ENCODE measurements around the gene PIGM. TPM values are rescaled to one million over a fixed set of nuclear protein-coding genes. Genes with fewer than 3 reads are reported as not detected.

Gene PIGM
- total and polyA plus RNA-seq, 9 donors: 3.6 to 6.6 (median 5.2) TPM

- no CpG with 5 or more reads among the region's 3 CpGs for WGBS (ENCODE audit: insufficient coverage)
- Histone ChIP-seq H3K27ac (ENCODE audit: low read length) (no peak overlapping the region), H3K4me3 (ENCODE audit: low read length) (no peak overlapping the region), H3K36me3 (ENCODE audit: control insufficient read depth, insufficient read depth, low read length) (no peaks in the 10 kb centered on the region), H3K4me1 (ENCODE audit: control insufficient read depth, insufficient read depth, low read length) (no peaks in the 10 kb centered on the region), H3K27me3 (ENCODE audit: control insufficient read depth, insufficient read depth, low read length) (peaks cover 5% of the 10 kb centered on the region), H3K9me3 (replicated peaks; ENCODE audit: control insufficient read depth, low read depth, low read length) (no peaks in the 10 kb centered on the region)
- DNase-seq: peak; percentile 25
Measured at GRCh38 chr1:160007577-160008200, 24.1 kb downstream of the PIGM start.

- WGBS (ENCODE audit: insufficient coverage): 0% methylated on average over 2 of the region's 5 CpGs
- H3K4me3 ChIP-seq (ENCODE audit: low read length): no peak overlapping the region
- peak; percentile 59 for DNase-seq
- no peaks in the 10 kb centered on the region for H3K4me1 ChIP-seq (ENCODE audit: control insufficient read depth, insufficient read depth, low read length)
- H3K27ac ChIP-seq (ENCODE audit: low read length): no peak overlapping the region
- peaks cover 3% of the 10 kb centered on the region for H3K27me3 ChIP-seq (ENCODE audit: control insufficient read depth, insufficient read depth, low read length)
- no peaks in the 10 kb centered on the region for H3K9me3 ChIP-seq (replicated peaks; ENCODE audit: control insufficient read depth, low read depth, low read length)
- H3K36me3 ChIP-seq (ENCODE audit: control insufficient read depth, insufficient read depth, low read length): no peaks in the 10 kb centered on the region
Measured at GRCh38 chr1:160006312-160006940, 25.4 kb downstream of the PIGM start.

DNA sequence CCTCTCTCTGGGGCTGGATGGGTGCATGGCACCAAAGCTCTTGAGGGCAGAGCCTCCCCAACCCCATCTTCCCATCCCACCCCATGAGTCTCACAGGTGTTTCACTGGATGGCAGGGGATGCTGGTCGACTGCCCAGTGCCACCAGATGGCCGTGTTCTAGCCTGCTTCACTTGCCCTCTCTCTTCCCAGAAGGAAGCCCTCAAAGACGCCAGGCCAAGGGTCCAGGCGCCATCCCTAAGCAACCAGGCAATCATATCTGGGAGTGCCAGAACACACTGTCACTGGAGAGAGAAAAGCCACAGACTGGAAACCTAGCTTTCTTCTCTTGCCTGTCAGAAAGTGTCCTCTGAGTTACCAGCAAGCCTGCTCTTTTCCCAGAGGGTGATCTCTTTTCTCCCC is 26.7 kb downstream of the PIGM start:
- H3K4me1 ChIP-seq (ENCODE audit: control insufficient read depth, insufficient read depth, low read length): no peaks in the 10 kb centered on the region
- WGBS (ENCODE audit: insufficient coverage): 74% methylated on average over 4 of the region's 4 CpGs
- H3K9me3 ChIP-seq (replicated peaks; ENCODE audit: control insufficient read depth, low read depth, low read length): no peaks in the 10 kb centered on the region
- no peak overlapping the region for H3K4me3 ChIP-seq (ENCODE audit: low read length)
- no peak for DNase-seq
- H3K36me3 ChIP-seq (ENCODE audit: control insufficient read depth, insufficient read depth, low read length): no peaks in the 10 kb centered on the region
- no peaks in the 10 kb centered on the region for H3K27me3 ChIP-seq (ENCODE audit: control insufficient read depth, insufficient read depth, low read length)
- H3K27ac ChIP-seq (ENCODE audit: low read length): no peak overlapping the region

GRCh38 chr1:160004425-160004824 is 27.4 kb downstream of the PIGM start:
- DNase-seq: no peak
- no peak overlapping the region for H3K27ac ChIP-seq (ENCODE audit: low read length)
- H3K27me3 ChIP-seq (ENCODE audit: control insufficient read depth, insufficient read depth, low read length): no peaks in the 10 kb centered on the region
- H3K36me3 ChIP-seq (ENCODE audit: control insufficient read depth, insufficient read depth, low read length): no peaks in the 10 kb centered on the region
- H3K9me3 ChIP-seq (replicated peaks; ENCODE audit: control insufficient read depth, low read depth, low read length): no peaks in the 10 kb centered on the region
- 78% methylated on average over 1 of the region's 2 CpGs for WGBS (ENCODE audit: insufficient coverage)
- H3K4me3 ChIP-seq (ENCODE audit: low read length): no peak overlapping the region
- no peaks in the 10 kb centered on the region for H3K4me1 ChIP-seq (ENCODE audit: control insufficient read depth, insufficient read depth, low read length)

- 58% methylated on average over 1 of the region's 1 CpG for WGBS (ENCODE audit: insufficient coverage)
- Histone ChIP-seq H3K4me1 (ENCODE audit: control insufficient read depth, insufficient read depth, low read length) (no peaks in the 10 kb centered on the region), H3K36me3 (ENCODE audit: control insufficient read depth, insufficient read depth, low read length) (no peaks in the 10 kb centered on the region), H3K9me3 (replicated peaks; ENCODE audit: control insufficient read depth, low read depth, low read length) (no peaks in the 10 kb centered on the region), H3K27me3 (ENCODE audit: control insufficient read depth, insufficient read depth, low read length) (peaks cover 2% of the 10 kb centered on the region), H3K4me3 (ENCODE audit: low read length) (no peak overlapping the region), H3K27ac (ENCODE audit: low read length) (no peak overlapping the region)
- no peak for DNase-seq
Measured at GRCh38 chr1:160004001-160004400, 27.8 kb downstream of the PIGM start.

GRCh38 chr1:160001440-160001839 is 30.4 kb downstream of the PIGM start:
- Histone ChIP-seq H3K27me3 (ENCODE audit: control insufficient read depth, insufficient read depth, low read length) (peaks cover 2% of the 10 kb centered on the region), H3K4me3 (ENCODE audit: low read length) (no peak overlapping the region), H3K9me3 (replicated peaks; ENCODE audit: control insufficient read depth, low read depth, low read length) (no peaks in the 10 kb centered on the region), H3K27ac (ENCODE audit: low read length) (no peak overlapping the region), H3K36me3 (ENCODE audit: control insufficient read depth, insufficient read depth, low read length) (no peaks in the 10 kb centered on the region), H3K4me1 (ENCODE audit: control insufficient read depth, insufficient read depth, low read length) (no peaks in the 10 kb centered on the region)
- DNase-seq: no peak
- no CpG with 5 or more reads among the region's 2 CpGs for WGBS (ENCODE audit: insufficient coverage)

GRCh38 chr1:159999204-159999603 is 32.6 kb downstream of the PIGM start:
- no peaks in the 10 kb centered on the region for H3K4me1 ChIP-seq (ENCODE audit: control insufficient read depth, insufficient read depth, low read length)

DNA sequence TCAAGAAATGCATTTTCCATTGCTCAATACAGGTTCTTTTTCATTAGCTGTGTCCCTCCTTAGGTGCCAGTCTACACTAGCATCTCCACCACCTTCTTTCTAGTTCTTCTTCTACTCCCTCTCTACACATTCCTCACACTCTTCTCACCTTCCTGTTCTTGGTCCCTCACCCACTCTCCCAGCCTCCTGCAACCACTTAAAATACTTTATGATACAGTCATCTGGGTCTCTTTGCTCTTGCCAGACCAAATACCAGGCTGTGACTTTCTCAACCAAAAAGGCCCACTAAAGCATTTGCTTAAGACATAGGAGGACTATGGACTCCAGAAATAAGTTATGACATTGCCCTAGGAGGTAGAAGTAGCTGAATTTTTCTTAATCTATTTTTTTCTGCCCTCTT is 35.1 kb downstream of the PIGM start:
- no peak overlapping the region for H3K27ac ChIP-seq (ENCODE audit: low read length)
- peaks cover 2% of the 10 kb centered on the region for H3K27me3 ChIP-seq (ENCODE audit: control insufficient read depth, insufficient read depth, low read length)

More at GRCh38 chr1:159999204-159999603, 32.6 kb downstream of the PIGM start:
- Histone ChIP-seq H3K36me3 (ENCODE audit: control insufficient read depth, insufficient read depth, low read length) (no peaks in the 10 kb centered on the region), H3K9me3 (replicated peaks; ENCODE audit: control insufficient read depth, low read depth, low read length) (no peaks in the 10 kb centered on the region), H3K27ac (ENCODE audit: low read length) (no peak overlapping the region), H3K27me3 (ENCODE audit: control insufficient read depth, insufficient read depth, low read length) (peaks cover 2% of the 10 kb centered on the region), H3K4me3 (ENCODE audit: low read length) (no peak overlapping the region)
- no peak for DNase-seq
- WGBS (ENCODE audit: insufficient coverage): 50% methylated on average over 3 of the region's 4 CpGs

GRCh38 chr1:159994896-159995295 is 36.9 kb downstream of the PIGM start:
- no peak overlapping the region for H3K4me3 ChIP-seq (ENCODE audit: low read length)
- H3K27me3 ChIP-seq (ENCODE audit: control insufficient read depth, insufficient read depth, low read length): peaks cover 2% of the 10 kb centered on the region
- whole genome bisulfite sequencing (ENCODE audit: insufficient coverage): 67% methylated on average over 2 of the region's 2 CpGs
- H3K4me1 ChIP-seq (ENCODE audit: control insufficient read depth, insufficient read depth, low read length): no peaks in the 10 kb centered on the region
- no peaks in the 10 kb centered on the region for H3K9me3 ChIP-seq (replicated peaks; ENCODE audit: control insufficient read depth, low read depth, low read length)
- H3K27ac ChIP-seq (ENCODE audit: low read length): no peak overlapping the region
- DNase-seq: no peak
- H3K36me3 ChIP-seq (ENCODE audit: control insufficient read depth, insufficient read depth, low read length): no peaks in the 10 kb centered on the region

More for the DNA sequence above, 35.1 kb downstream of the PIGM start:
- DNase-seq: no peak
- no peak overlapping the region for H3K4me3 ChIP-seq (ENCODE audit: low read length)
- H3K36me3 ChIP-seq (ENCODE audit: control insufficient read depth, insufficient read depth, low read length): no peaks in the 10 kb centered on the region
- no peaks in the 10 kb centered on the region for H3K9me3 ChIP-seq (replicated peaks; ENCODE audit: control insufficient read depth, low read depth, low read length)
- H3K4me1 ChIP-seq (ENCODE audit: control insufficient read depth, insufficient read depth, low read length): no peaks in the 10 kb centered on the region

- H3K4me1 ChIP-seq (ENCODE audit: control insufficient read depth, insufficient read depth, low read length): no peaks in the 10 kb centered on the region
- no peaks in the 10 kb centered on the region for H3K9me3 ChIP-seq (replicated peaks; ENCODE audit: control insufficient read depth, low read depth, low read length)
- no peaks in the 10 kb centered on the region for H3K36me3 ChIP-seq (ENCODE audit: control insufficient read depth, insufficient read depth, low read length)
- WGBS (ENCODE audit: insufficient coverage): no CpG with 5 or more reads among the region's 2 CpGs
- H3K27ac ChIP-seq (ENCODE audit: low read length): no peak overlapping the region
- H3K4me3 ChIP-seq (ENCODE audit: low read length): no peak overlapping the region
- peaks cover 3% of the 10 kb centered on the region for H3K27me3 ChIP-seq (ENCODE audit: control insufficient read depth, insufficient read depth, low read length)
- no peak for DNase-seq
Measured at GRCh38 chr1:159993911-159994310, 37.9 kb downstream of the PIGM start.

All from muscle of leg (tissue), 11 donors.